AG09319 (cell line): ENCODE measurements around the gene CDH18.

Source experiments
- DNase-seq: peaks from one replicate; pipeline ENCODE4 v3.0.0-alpha.2; 2010; ENCODE audit warnings: low read depth; ENCODE audit errors: extremely low read depth
- TF ChIP-seq, protein P1 (sequence below): IDR thresholded peaks from 2 replicates; pipeline ENCODE4 v1.5.1; 2011; ENCODE audit warnings: low read depth, mild to moderate bottlenecking, inconsistent platforms, low read length, moderate library complexity

Gene CDH18

DNA sequence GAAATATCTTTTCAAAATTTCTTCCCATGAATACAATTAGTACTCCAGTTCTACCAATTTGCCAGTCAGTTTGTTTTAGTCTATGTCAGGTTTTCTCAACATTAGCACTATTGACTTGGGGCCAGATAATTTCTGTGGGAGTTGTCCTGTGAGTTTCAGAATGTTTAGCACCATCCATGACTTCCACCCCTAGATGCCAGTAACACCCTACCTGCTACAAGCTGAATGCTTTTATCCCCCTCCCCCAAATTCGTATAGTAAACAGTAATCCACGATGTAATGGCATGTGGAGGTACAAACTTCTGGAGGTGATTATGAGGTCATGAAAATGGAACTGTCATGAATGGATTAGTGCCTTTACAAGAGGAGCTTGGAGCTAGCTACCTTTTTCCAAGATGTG is 420.0 kb downstream of the CDH18 start:
- TF ChIP-seq, protein P1, sequence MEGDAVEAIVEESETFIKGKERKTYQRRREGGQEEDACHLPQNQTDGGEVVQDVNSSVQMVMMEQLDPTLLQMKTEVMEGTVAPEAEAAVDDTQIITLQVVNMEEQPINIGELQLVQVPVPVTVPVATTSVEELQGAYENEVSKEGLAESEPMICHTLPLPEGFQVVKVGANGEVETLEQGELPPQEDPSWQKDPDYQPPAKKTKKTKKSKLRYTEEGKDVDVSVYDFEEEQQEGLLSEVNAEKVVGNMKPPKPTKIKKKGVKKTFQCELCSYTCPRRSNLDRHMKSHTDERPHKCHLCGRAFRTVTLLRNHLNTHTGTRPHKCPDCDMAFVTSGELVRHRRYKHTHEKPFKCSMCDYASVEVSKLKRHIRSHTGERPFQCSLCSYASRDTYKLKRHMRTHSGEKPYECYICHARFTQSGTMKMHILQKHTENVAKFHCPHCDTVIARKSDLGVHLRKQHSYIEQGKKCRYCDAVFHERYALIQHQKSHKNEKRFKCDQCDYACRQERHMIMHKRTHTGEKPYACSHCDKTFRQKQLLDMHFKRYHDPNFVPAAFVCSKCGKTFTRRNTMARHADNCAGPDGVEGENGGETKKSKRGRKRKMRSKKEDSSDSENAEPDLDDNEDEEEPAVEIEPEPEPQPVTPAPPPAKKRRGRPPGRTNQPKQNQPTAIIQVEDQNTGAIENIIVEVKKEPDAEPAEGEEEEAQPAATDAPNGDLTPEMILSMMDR, result no peak
- DNase-seq, result no peak

- TF ChIP-seq, protein P1, result no peak
- no peak for DNase-seq
Measured at GRCh38 chr5:19565466-19565865, 422.5 kb downstream of the CDH18 start.

DNA sequence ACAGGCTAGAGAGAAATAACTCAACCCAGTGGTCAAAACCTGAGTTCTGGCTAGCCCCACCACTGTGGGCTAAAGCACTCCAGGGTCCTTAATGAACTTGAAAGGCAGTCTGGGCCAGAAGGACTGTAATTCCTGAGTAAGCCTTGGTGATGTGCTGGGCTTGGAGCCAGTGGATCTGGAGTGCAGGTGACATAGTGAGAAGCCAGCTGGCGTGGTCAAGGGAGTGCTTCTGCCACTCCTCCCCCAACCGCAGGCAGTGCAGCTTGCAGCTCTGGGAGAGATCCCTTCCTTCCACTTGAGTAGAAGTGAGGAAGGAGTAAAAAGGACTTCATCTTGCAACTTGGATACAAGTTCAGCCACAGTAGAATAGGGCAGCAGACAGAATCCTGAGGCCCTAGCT is 424.0 kb downstream of the CDH18 start:
- DNase-seq, result no peak
- TF ChIP-seq, protein P1, result no peak

DNA sequence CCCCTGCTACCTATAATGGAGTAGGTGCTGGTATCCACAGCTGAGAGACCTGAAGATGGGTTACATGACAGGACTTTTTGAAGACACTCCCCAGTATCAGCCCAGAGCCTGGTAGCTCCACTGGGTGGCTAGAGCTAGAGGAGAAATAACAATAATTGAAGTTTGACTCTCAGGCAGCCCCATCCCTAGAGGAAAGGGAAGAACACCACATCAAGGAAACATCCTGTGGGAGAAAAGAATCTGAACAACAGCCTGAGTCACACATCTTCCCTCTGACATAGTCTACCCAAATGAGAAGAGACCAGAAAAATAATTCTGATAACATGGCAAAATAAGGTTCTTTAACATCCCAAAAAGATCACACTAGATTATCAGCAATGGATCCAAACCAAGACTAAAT is 432.1 kb downstream of the CDH18 start:
- DNase-seq, result no peak
- TF ChIP-seq, protein P1, result no peak

DNA sequence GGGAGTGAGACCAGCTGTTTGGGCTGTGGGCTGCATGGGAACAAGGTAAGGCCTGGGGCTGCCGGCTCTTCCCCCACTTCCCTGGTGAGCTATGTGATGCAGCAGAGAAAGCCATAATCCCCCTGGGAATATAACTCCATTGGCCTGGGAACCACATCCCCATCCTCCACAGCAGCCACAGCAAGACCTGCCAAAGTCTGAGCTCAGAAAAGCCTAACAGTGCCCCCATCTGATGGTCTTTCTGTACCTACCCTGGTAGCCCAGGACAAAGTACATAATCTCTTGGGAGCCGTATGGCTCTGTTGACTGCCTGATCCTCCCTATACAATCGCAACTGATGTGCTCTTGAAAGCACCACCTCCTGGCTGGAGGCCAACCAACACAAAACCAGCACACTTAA is 432.6 kb downstream of the CDH18 start:
- DNase-seq, result no peak
- TF ChIP-seq, protein P1, result no peak

- TF ChIP-seq, protein P1, result no peak
- DNase-seq, result no peak
Measured at GRCh38 chr5:19554524-19554923, 433.5 kb downstream of the CDH18 start.

- no peak for DNase-seq
- TF ChIP-seq, protein P1, result no peak
Measured at GRCh38 chr5:19547640-19548039, 440.4 kb downstream of the CDH18 start.
